DOHH2 (cell line): ENCODE data around the gene RBFOX2.

Experiments
- H3F3A ChIP-seq: fragments of 200-600 bp; sonication (generic), shearing (Covaris generic); 2 replicates; pipeline ENCODE4 v1.6.0; 2016; ENCODE audit warnings: antibody characterized with exemption, mild to moderate bottlenecking; ENCODE audit not compliant: control insufficient read depth, insufficient read depth
- H3K27ac ChIP-seq: fragments of 200-600 bp; sonication (generic); 2 replicates; pipeline ENCODE4 v1.5.1; 2014; ENCODE audit warnings: low read depth, mild to moderate bottlenecking, low read length, moderate library complexity
- H3K27me3 ChIP-seq: fragments of 200-600 bp; sonication (generic); 2 replicates; pipeline ENCODE4 v1.6.1; 2014; ENCODE audit warnings: mild to moderate bottlenecking, low read length, mixed read lengths; ENCODE audit not compliant: control insufficient read depth
- H3K36me3 ChIP-seq: fragments of 200-600 bp; sonication (generic); 2 replicates; pipeline ENCODE4 v1.6.1; 2014; ENCODE audit warnings: mild to moderate bottlenecking, low read length, moderate library complexity, mixed read lengths; ENCODE audit not compliant: control insufficient read depth
- H3K4me1 ChIP-seq: fragments of 200-600 bp; sonication (generic); 2 replicates; pipeline ENCODE4 v1.6.1; 2014; ENCODE audit warnings: mild to moderate bottlenecking, low read length, mixed read lengths; ENCODE audit not compliant: control insufficient read depth
- H3K4me2 ChIP-seq: fragments of 200-600 bp; sonication (generic); 2 replicates; pipeline ENCODE4 v1.6.0; 2014; ENCODE audit warnings: mild to moderate bottlenecking, low read length, moderate library complexity
- H3K4me3 ChIP-seq: fragments of 200-600 bp; sonication (generic); 2 replicates; pipeline ENCODE4 v1.5.1; 2014; ENCODE audit warnings: mild to moderate bottlenecking, low read length, mixed read lengths
- H3K79me2 ChIP-seq: fragments of 200-600 bp; sonication (generic); 2 replicates; pipeline ENCODE4 v1.6.1; 2014; ENCODE audit warnings: mild to moderate bottlenecking, low read length, mixed read lengths; ENCODE audit not compliant: control insufficient read depth
- H3K9me2 ChIP-seq: fragments of 200-600 bp; sonication (generic); replicated peaks from 2 replicates; pipeline ENCODE4 v1.6.1; 2014; ENCODE audit warnings: mild to moderate bottlenecking, low read length, mixed read lengths; ENCODE audit not compliant: control insufficient read depth
- H3K9me3 ChIP-seq: fragments of 200-600 bp; sonication (generic); 2 replicates; pipeline ENCODE4 v1.6.1; 2014; ENCODE audit warnings: antibody characterized with exemption, low read length, mixed read lengths; ENCODE audit not compliant: control insufficient read depth, insufficient read depth
- H4K20me1 ChIP-seq: fragments of 200-600 bp; sonication (generic); 2 replicates; pipeline ENCODE4 v1.6.0; 2014; ENCODE audit warnings: low read depth, mild to moderate bottlenecking, antibody characterized with exemption, low read length, moderate library complexity; ENCODE audit not compliant: control insufficient read depth, insufficient read depth
- CTCF ChIP-seq: fragments of 200-600 bp; sonication (generic); IDR thresholded peaks from one replicate; pipeline ENCODE4 v1.5.1; 2014; ENCODE audit warnings: antibody characterized with exemption, mild to moderate bottlenecking, low read depth, low read length; ENCODE audit not compliant: poor library complexity, severe bottlenecking
- EZH2phosphoT487 ChIP-seq: fragments of 200-600 bp; sonication (generic); IDR thresholded peaks from 2 replicates; pipeline ENCODE4 v1.6.1; 2017; ENCODE audit warnings: borderline replicate concordance, mild to moderate bottlenecking, antibody characterized with exemption, low read length, moderate library complexity, mixed read lengths

The RBFOX2 gene

GRCh38 chr22:35947794-35948425 is 80.7 kb downstream of the RBFOX2 start:
- peaks cover 53% of the 10 kb centered on the region for H3K79me2 ChIP-seq
- TF ChIP-seq EZH2phosphoT487 (no peak), CTCF (no peak)
- H4K20me1 ChIP-seq: no peaks in the 10 kb centered on the region
- H3K36me3 ChIP-seq: peaks cover 3% of the 10 kb centered on the region; the same call in 1 of the 2 replicates
- H3K9me3 ChIP-seq: no peaks in the 10 kb centered on the region
- no peaks in the 10 kb centered on the region for H3K27me3 ChIP-seq
- H3K9me2 ChIP-seq: no peaks in the 10 kb centered on the region
- no peak overlapping the region for H3K4me3 ChIP-seq
- 0 out of 2 replicates have a peak, but pooled peaks cover 2% of the 10 kb centered on the region for H3F3A ChIP-seq
- peaks cover 13% of the 10 kb centered on the region for H3K4me1 ChIP-seq
- no peak overlapping the region for H3K4me2 ChIP-seq
- no peak overlapping the region for H3K27ac ChIP-seq

- no peaks in the 10 kb centered on the region for H3K9me2 ChIP-seq
- no peak overlapping the region for H3K4me2 ChIP-seq
- H3K27ac ChIP-seq: no peak overlapping the region
- peaks cover 71% of the 10 kb centered on the region for H3K79me2 ChIP-seq
- H3K36me3 ChIP-seq: no peaks in the 10 kb centered on the region
- no peaks in the 10 kb centered on the region for H4K20me1 ChIP-seq
- no peaks in the 10 kb centered on the region for H3K9me3 ChIP-seq
- H3F3A ChIP-seq: 0 out of 2 replicates have a peak, but pooled peaks cover 2% of the 10 kb centered on the region
- TF ChIP-seq EZH2phosphoT487: no peak
- no peak for TF ChIP-seq CTCF
- no peak overlapping the region for H3K4me3 ChIP-seq
- H3K4me1 ChIP-seq: peaks cover 36% of the 10 kb centered on the region
- no peaks in the 10 kb centered on the region for H3K27me3 ChIP-seq
These were observed 84.2 kb downstream of the RBFOX2 start for GRCh38 chr22:35944458-35944857.

- H3K9me2 ChIP-seq: no peaks in the 10 kb centered on the region
- peaks cover 34% of the 10 kb centered on the region for H3K4me1 ChIP-seq
- no peaks in the 10 kb centered on the region for H3F3A ChIP-seq
- H3K4me3 ChIP-seq: no peak overlapping the region
- no peaks in the 10 kb centered on the region for H4K20me1 ChIP-seq
- H3K27me3 ChIP-seq: no peaks in the 10 kb centered on the region
- H3K36me3 ChIP-seq: peaks cover 23% of the 10 kb centered on the region
- no peak overlapping the region for H3K27ac ChIP-seq
- no peaks in the 10 kb centered on the region for H3K9me3 ChIP-seq
- H3K79me2 ChIP-seq: peaks cover 61% of the 10 kb centered on the region
- H3K4me2 ChIP-seq: no peak overlapping the region
- no peak for TF ChIP-seq EZH2phosphoT487
- TF ChIP-seq CTCF: no peak
These were observed 88.5 kb downstream of the RBFOX2 start for GRCh38 chr22:35940166-35940565.
